ENCODE data around the gene PAX4.

The PAX4 gene

GRCh38 chr7:127625331-127625730 lies 7.4 kb upstream of the PAX4 start:
- DNase-seq: no peak

- no peak for DNase-seq
These were observed 2.7 kb upstream of the PAX4 start for GRCh38 chr7:127620406-127621233.

- no peak for DNase-seq
These were observed 1.9 kb upstream of the PAX4 start for GRCh38 chr7:127619681-127620405.

GRCh38 chr7:127618775-127619174 lies 833 bp upstream of the PAX4 start:
- DNase-seq: no peak

GRCh38 chr7:127616724-127617123 lies 1.2 kb downstream of the PAX4 start:
- no peak for DNase-seq

GRCh38 chr7:127612263-127612662 lies 5.7 kb downstream of the PAX4 start:
- DNase-seq: no peak

GRCh38 chr7:127609297-127609696 lies 8.6 kb downstream of the PAX4 start:
- no peak for DNase-seq

- no peak for DNase-seq
These were observed 9.5 kb downstream of the PAX4 start for GRCh38 chr7:127608446-127608845.

- no peak for DNase-seq
These were observed 17.1 kb downstream of the PAX4 start for GRCh38 chr7:127600885-127601284.

- DNase-seq: no peak
These were observed 19.6 kb downstream of the PAX4 start for GRCh38 chr7:127598318-127598717.

GRCh38 chr7:127595737-127596136 lies 22.2 kb downstream of the PAX4 start:
- no peak for DNase-seq

- DNase-seq: no peak
These were observed 23.5 kb downstream of the PAX4 start for GRCh38 chr7:127594490-127594889.

GRCh38 chr7:127592550-127592949 lies 25.4 kb downstream of the PAX4 start:
- DNase-seq: no peak

- DNase-seq: no peak
These were observed 26.4 kb downstream of the PAX4 start for GRCh38 chr7:127591591-127591990.

GRCh38 chr7:127591189-127591588 lies 26.8 kb downstream of the PAX4 start:
- no peak for DNase-seq

- no peak for DNase-seq
These were observed 28.0 kb downstream of the PAX4 start for GRCh38 chr7:127589896-127590295.

- peak; percentile 15 for DNase-seq
These were observed 29.1 kb downstream of the PAX4 start for GRCh38 chr7:127588697-127589482.

- DNase-seq: peak; percentile 8
These were observed 29.8 kb downstream of the PAX4 start, which contains the start of gene ARF5 for GRCh38 chr7:127588019-127588696. Gene ARF5, plus strand, starts transcription at chr7:127588411. Its CDS starts 88 bp downstream, at chr7:127588499.

- no peak for DNase-seq
These were observed 30.3 kb downstream of the PAX4 start for GRCh38 chr7:127587663-127588018.

GRCh38 chr7:127586346-127586745 lies 31.6 kb downstream of the PAX4 start:
- DNase-seq: no peak

GRCh38 chr7:127585044-127585953 lies 32.6 kb downstream of the PAX4 start, which contains the start of gene GCC1:
Gene GCC1, minus strand, starts transcription at chr7:127585596. Its CDS starts 414 bp downstream, at chr7:127585182.
- peak; percentile 37 for DNase-seq

- no peak for DNase-seq
These were observed 33.3 kb downstream of the PAX4 start for GRCh38 chr7:127584648-127585043.

Data from NCI-H2029 treated with DMSO at 0.1 percent for 48 hours (cell line).